ENCODE measurements around the gene ACTMAP. TPM values are rescaled to one million over a fixed set of nuclear protein-coding genes. Genes with fewer than 3 reads are reported as not detected.

The ACTMAP gene
- total and polyA plus RNA-seq, 2 of the 13 experiments (the other 11 are each of a cell fraction or from before 2014, with no cell fraction given), result 2.2 to 7.9 TPM

DNA sequence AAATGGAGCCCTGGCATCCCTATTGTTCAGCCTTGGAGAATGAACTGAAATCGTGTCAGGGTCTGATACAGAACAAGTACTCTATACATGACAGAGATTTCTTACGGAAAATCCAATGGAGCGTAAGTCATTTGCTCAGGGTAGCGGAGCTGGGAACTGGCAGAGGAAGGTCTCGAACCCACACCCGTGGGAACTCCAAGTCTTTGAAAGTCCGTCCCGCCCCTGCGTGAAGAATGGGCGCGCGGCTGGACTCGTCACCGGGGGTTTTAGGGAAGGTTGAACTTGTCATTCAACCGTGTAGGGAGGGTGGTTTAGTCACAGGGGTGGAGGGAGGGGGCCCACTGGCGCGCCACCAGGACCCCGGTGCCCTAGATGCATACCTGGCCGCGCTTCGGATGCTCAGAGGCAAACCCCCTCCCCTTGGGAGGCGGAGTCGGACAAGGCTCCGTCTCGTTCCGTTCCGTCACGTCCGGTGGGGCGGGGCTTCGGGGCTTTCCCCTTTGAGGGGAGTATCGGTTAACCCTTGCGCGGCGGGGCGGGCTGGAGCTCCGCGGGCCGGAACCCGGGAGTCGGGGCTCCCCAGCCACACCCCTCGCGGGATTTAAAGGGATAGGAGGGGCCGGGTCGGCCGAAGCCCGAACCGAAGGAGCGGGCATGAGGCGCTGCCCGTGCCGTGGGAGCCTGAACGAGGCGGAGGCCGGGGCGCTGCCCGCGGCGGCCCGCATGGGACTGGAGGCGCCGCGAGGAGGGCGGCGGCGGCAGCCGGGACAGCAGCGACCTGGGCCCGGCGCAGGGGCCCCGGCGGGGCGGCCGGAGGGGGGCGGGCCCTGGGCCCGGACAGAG is 33.6 kb downstream of the ACTMAP start, which contains the start of the genes COQ8B and ITPKC (continued):
- no peak for TF ChIP-seq ZFP37 (CRISPR knock-in tag; IDR thresholded peaks at IDR 0.05; ENCODE audit: borderline replicate concordance)
- TF ChIP-seq GABPA (IDR thresholded peaks at IDR 0.05; ENCODE audit: low read depth, low read length), result peak; percentile 74
- TF ChIP-seq GABPA (CRISPR knock-in tag; IDR thresholded peaks at IDR 0.05; ENCODE audit: low read depth), result peak; percentile 92
- TF ChIP-seq ZNF510 (CRISPR knock-in tag; IDR thresholded peaks at IDR 0.05; ENCODE audit: low read depth), result no peak
- no peak for TF ChIP-seq FLYWCH1 (CRISPR knock-in tag; IDR thresholded peaks at IDR 0.05)
- TF ChIP-seq RFXANK (CRISPR knock-in tag; IDR thresholded peaks at IDR 0.05), result no peak

DNA sequence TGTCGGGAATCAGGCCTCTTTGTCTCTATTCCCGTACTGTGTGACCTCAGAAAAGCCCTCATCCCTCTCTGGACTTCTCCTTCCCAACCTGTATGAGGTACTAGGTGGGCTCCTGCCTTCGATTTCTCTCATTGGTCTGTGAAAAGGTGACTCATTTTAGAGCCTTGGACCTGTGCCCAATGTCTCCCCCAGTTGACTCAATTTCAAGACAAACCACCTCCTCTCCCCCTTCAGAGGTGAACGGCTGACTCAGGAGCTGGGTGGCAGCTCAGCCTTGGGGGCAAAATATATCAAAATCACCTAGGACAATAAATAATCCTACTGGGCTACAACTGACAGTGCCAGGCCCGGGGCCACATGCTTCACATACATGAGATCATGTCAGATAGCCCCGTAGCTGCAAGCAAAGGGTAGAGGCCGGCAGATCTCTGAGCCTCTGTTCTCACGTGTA is 34.2 kb downstream of the ACTMAP start:
- no peak for ATAC-seq

More for the DNA sequence above, 34.2 kb downstream of the ACTMAP start:
- FAIRE-seq, result peak; percentile 21
- Histone ChIP-seq H3K4me1 (ENCODE audit: insufficient read depth, low read length) (peaks cover 37% of the 10 kb centered on the region), H3K9ac (ENCODE audit: insufficient read depth, low read depth, low read length) (peak overlapping the region; percentile 96), H2AFZ (ENCODE audit: low read length) (no peak overlapping the region), H3K4me3 (replicated peaks in 1 of 3; ENCODE audit: insufficient read depth in 1 of 3, low read depth in 2 of 3, low read length in 3 of 3) (peak overlapping the region; percentile 90 to 99 (median 92)), H3K79me2 (ENCODE audit: insufficient read depth, low read length) (peaks cover 38% of the 10 kb centered on the region), H3K27ac (ENCODE audit: extremely low read length, insufficient read depth, low read length) (peak overlapping the region; percentile 95), H3K4me2 (ENCODE audit: low read depth, low read length) (peak overlapping the region; percentile 94), H4K20me1 (ENCODE audit: insufficient read depth, low read length) (0 out of 2 replicates have a peak, but pooled peaks cover 4% of the 10 kb centered on the region), H3K27me3 (ENCODE audit: control insufficient read depth in 1 of 2, insufficient read depth in 2 of 2, low read length in 2 of 2) (no peaks in the 10 kb centered on the region; a peak in 1 of 5 replicates), H3K36me3 (replicated peaks in 1 of 2; ENCODE audit: control insufficient read depth in 1 of 2, insufficient read depth in 2 of 2, low read length in 2 of 2) (no peaks in the 10 kb centered on the region), H3K9me3 (ENCODE audit: low read length) (no peaks in the 10 kb centered on the region)
- in situ Hi-C loops (cut with HindIII; ENCODE audit: extremely low pct_ligation_motif_present, low pct_unique_long_range_greater_than_20kb) (loop anchor here (5.0 kb wide), 1 partner anchor 36 kb away; the partner anchor contains the start of genes ACTMAP and SNRPA), intact Hi-C loops (cut with micrococcal nuclease; ENCODE audit: unreplicated experiment) (loop anchor here (5.0 kb wide), 1 partner anchor 91 kb away; no protein-coding TSS in a partner anchor)
- POLR2A ChIA-PET, result interaction anchor here (1.4 to 2.4 kb wide), 6 partner anchors 34 to 83 kb away, joined by 4 to 30 read pairs (median 12); partner anchors contain the start of genes ACTMAP, EGLN2, RAB4B and SNRPA
- no peak for DNase-seq (ENCODE audit: low spot score)
- WGBS (ENCODE audit: low lambda C conversion rate), result 1% methylated on average over 7 of the region's 8 CpGs
- TF ChIP-seq ZGPAT (CRISPR knock-in tag; IDR thresholded peaks at IDR 0.05) (no peak), ZNF562 (CRISPR knock-in tag; IDR thresholded peaks at IDR 0.05; ENCODE audit: borderline replicate concordance) (no peak), ZNF232 (CRISPR knock-in tag; IDR thresholded peaks at IDR 0.05; ENCODE audit: borderline replicate concordance) (no peak), E2F1 (CRISPR knock-in tag; IDR thresholded peaks at IDR 0.05) (no peak), ZNF768 (CRISPR knock-in tag; IDR thresholded peaks at IDR 0.05) (peak; percentile 82; the same call in 1 of the 2 replicates), HDAC1 (CRISPR knock-in tag; IDR thresholded peaks at IDR 0.05) (peak; percentile 0; the same call in 1 of the 2 replicates), NFIB (CRISPR knock-in tag; IDR thresholded peaks at IDR 0.05; ENCODE audit: borderline replicate concordance) (0 out of 2 replicates have a peak, but pooled peaks have one; percentile 27)
- CTCF ChIA-PET (ENCODE audit: low intra/inter-chr PET ratio, low total read pairs), result no interaction called here
- BruUV-seq (replicated peaks), result no TSS peak
